Fibroblast of lung (primary cell): ENCODE data around the gene MAST3.

Experiments
- EZH2 ChIP-seq: IDR thresholded peaks from 2 replicates; pipeline ENCODE4 v1.5.1; 2012; ENCODE audit warnings: low read length, control low read depth, mild to moderate bottlenecking; ENCODE audit errors: missing control alignments
- TF ChIP-seq, protein P1 (sequence below), 2 donors: IDR thresholded peaks in 1 of 2; conservative IDR thresholded peaks in 1 of 2; 1 replicate in 1 of 2; 2 replicates in 1 of 2; pipeline ENCODE4 v1.5.1; 2011 to 2012; ENCODE audit warnings: low read length in 2 of 2, control low read depth in 1 of 2, inconsistent platforms in 1 of 2, low read depth in 1 of 2, mild to moderate bottlenecking in 1 of 2

DNA sequence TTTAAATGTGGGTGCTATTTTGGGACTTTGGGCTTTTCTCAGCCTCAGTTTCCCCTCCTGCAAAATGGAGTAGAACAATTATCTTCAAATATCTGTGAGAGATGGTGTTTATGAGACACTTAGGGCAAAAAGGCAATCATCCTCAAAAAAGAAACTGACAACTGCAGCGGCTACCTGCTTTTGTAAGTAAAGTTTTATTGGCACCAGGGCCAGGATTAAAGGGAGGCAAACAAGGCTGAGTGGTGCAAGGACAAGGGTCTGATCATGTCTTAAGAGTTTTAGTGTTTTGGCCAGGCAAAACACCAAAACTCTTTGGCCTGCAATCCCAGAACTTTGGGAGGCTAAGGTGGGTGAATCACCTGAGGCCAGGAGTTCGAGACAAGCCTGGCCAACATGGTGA lies 1.3 kb upstream of the MAST3 start:
- TF ChIP-seq, protein P1, sequence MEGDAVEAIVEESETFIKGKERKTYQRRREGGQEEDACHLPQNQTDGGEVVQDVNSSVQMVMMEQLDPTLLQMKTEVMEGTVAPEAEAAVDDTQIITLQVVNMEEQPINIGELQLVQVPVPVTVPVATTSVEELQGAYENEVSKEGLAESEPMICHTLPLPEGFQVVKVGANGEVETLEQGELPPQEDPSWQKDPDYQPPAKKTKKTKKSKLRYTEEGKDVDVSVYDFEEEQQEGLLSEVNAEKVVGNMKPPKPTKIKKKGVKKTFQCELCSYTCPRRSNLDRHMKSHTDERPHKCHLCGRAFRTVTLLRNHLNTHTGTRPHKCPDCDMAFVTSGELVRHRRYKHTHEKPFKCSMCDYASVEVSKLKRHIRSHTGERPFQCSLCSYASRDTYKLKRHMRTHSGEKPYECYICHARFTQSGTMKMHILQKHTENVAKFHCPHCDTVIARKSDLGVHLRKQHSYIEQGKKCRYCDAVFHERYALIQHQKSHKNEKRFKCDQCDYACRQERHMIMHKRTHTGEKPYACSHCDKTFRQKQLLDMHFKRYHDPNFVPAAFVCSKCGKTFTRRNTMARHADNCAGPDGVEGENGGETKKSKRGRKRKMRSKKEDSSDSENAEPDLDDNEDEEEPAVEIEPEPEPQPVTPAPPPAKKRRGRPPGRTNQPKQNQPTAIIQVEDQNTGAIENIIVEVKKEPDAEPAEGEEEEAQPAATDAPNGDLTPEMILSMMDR (conservative IDR thresholded peaks at IDR 0.05 in 1 of 2, IDR thresholded peaks at IDR 0.05 in 1 of 2; ENCODE audit: low read depth in 1 of 2, low read length in 2 of 2) = no peak
- TF ChIP-seq EZH2 = no peak
